UCSD-AML1 (cell line): ENCODE data around the gene MTG2.

Experiments
- DNase-seq: peaks from one replicate; lab custom pipeline; 2025; ENCODE audit not compliant: unreplicated experiment; lab: John Stamatoyannopoulos, UW

Gene MTG2

GRCh38 chr20:62183426-62184142, 756 bp downstream of the MTG2 start:
- no peak for DNase-seq

DNA sequence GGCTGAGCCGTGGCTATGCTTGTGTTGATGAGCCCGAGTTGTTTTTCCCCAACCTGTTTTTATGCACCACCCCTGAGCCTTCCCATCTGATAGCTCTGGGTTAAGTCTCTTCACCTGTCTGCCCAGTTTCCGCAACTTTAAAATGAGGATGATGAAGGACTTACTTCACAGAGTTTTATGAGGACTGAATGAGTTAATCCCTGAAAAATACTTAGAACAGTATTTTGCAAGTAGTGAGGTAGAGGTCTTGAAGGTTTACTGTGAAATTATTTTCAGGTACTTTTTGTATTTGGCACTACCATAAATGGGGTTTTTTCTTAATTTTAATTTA, 3.2 kb downstream of the MTG2 start:
- DNase-seq, result no peak

DNA sequence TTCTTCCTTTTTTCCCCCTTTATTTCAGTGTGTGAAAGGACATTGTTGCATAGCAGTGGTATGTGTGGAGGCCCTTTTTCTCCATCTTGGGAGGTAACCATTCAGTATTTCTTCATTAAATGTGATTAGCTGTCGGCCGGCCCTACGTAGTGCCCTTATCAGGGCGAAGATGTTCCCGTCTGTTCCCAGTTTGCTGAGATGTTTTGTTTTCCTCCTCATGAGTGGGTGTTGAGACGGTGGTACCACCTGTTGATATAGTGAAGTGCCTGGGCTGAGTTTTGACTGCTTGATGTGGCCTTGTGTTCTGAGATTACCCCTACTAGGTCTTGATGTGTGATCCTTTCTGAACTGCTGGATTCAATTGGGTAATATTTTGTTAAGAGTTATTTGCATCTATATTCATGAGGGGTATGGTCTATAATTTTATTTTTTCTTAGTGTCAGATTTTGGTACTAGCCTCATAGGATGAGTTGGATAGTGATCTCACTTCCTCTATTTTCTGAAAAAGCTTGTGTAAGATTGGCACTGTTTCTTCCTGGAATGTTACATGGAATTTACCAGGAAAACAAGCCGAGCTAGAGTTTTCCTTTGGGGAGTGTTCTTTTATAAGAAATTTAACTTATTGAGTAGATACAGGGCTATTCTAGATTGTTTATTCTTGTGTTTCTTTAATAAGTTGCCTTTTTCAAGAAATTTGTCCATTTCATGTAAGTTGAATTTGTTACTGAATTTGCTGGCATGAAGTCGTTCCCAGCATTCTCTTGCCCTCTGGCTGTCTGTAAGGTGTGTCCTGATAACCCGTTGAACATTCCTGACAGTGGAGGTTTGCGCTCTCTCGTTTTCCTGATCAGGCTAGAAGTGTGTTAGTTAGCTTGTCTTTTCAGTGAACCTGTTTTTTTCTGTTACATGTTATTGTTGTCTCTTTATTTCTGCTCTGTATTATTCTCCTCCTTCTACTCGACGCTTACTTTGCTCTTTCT, 4.3 kb downstream of the MTG2 start:
- no peak for DNase-seq

DNA sequence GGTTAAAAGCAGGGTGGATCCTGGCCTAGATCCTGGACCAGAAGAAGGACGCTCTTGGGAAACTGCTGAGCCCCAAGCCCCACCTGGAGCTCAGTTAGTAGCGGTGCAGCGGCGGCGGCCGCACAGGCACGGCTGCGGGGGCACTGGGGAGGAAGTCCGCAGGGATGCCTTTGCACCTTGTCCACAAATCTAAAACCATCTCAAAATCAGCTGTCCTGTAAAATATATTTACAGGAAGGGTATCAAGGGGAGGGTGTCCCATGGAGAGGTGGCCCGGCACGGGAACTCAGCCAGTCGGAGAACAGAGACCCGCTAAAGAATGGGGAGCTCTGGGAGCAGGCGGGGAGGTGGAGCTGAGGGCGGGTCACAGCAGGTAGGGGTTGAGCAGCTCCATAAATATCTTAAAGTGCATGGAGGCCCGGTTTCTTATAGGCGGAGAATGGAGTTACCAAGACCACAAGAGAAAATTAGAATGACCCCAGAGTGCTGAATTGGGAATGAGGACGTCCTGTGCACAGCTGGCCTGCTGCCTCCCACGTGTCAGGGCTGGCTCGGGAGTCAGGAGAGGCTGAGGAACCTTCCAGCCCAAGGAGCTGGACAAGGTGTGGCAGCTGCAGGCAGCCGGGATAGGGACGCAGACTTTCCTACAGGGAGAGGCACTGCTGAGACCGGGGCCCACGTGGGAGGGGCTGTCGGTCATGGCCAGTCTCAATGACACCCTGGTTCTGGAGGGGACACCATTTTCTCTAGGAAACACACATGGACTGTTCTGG, 8.0 kb downstream of the MTG2 start:
- no peak for DNase-seq

- no peak for DNase-seq
These were observed 9.1 kb downstream of the MTG2 start for GRCh38 chr20:62191781-62192559.

GRCh38 chr20:62192635-62193034, 9.8 kb downstream of the MTG2 start:
- no peak for DNase-seq

- DNase-seq, result no peak
These were observed 10.5 kb downstream of the MTG2 start for GRCh38 chr20:62193079-62194025.

GRCh38 chr20:62195075-62195405, 12.2 kb downstream of the MTG2 start:
- DNase-seq, result no peak

GRCh38 chr20:62195736-62196135, 12.9 kb downstream of the MTG2 start:
- DNase-seq, result no peak

DNA sequence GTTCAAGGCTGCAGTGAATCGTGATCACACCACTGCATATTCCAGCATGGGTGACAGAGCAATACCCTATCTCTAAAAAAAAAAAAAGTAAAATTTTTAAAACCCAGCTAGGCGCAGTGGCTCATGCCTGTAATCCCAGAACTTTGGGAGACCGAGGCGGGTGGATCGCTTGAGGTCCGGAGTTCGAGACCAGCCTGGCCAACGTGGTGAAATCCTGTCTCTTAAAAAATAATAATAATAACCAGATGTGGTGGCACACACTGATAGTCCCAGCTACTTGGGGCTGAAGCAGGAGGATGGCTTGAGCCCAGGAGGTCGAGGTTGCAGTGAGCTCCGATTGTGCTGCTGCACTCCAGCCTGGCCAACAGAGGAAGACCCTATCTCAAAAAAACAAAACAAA, 13.5 kb downstream of the MTG2 start:
- no peak for DNase-seq

DNA sequence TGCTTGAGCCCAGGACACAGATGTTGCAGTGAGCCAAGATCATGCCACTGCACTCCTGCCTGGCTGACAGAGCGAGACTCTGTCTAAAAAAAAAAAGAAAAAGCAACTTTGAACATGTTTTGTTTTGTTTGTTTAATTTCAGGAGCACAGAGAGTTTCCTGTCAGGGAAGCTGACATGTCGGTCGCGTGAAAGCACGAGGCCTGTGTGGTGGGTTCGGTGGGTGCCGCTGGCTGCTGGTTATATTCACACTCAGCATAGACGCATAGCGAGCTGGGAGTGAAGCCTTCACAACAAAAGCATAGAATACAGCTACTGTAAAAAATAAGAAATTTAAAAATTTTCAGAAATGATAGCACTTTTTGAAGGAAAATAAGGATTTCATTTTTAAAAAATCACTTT, 14.5 kb downstream of the MTG2 start:
- no peak for DNase-seq

- DNase-seq, result no peak
These were observed 15.0 kb downstream of the MTG2 start for GRCh38 chr20:62197801-62198200.

DNA sequence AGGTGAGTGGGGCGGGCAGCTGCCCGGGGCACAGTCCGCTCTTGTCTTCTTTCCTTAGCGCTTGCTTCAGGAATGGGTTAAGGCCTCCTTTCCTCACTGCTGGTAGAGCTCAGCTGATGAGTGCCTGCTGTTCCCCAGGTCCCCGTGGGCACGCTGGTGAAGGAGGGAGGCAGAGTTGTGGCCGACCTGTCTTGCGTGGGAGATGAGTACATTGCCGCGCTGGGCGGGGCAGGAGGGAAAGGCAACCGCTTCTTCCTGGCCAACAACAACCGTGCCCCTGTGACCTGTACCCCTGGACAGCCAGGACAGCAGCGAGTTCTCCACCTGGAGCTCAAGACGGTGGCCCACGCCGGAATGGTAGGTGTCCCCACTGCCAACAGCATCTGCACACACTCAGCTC, 15.7 kb downstream of the MTG2 start:
- DNase-seq, result no peak

DNA sequence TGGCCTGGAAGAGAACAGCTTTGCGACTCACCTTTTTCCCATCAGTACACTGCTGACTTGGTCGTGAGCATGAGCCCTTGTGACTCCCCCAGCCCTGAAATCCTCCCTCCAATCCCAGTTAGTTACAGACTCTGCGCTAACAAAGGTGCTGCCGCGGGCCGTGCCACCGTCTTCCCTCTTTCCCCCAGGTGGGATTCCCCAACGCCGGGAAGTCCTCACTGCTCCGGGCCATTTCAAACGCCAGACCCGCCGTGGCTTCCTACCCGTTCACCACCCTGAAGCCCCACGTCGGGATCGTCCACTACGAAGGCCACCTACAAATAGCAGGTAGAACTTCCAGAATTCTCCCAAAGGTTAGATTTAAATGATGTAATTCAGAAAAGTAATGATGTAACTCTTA, 16.1 kb downstream of the MTG2 start:
- DNase-seq, result no peak

DNA sequence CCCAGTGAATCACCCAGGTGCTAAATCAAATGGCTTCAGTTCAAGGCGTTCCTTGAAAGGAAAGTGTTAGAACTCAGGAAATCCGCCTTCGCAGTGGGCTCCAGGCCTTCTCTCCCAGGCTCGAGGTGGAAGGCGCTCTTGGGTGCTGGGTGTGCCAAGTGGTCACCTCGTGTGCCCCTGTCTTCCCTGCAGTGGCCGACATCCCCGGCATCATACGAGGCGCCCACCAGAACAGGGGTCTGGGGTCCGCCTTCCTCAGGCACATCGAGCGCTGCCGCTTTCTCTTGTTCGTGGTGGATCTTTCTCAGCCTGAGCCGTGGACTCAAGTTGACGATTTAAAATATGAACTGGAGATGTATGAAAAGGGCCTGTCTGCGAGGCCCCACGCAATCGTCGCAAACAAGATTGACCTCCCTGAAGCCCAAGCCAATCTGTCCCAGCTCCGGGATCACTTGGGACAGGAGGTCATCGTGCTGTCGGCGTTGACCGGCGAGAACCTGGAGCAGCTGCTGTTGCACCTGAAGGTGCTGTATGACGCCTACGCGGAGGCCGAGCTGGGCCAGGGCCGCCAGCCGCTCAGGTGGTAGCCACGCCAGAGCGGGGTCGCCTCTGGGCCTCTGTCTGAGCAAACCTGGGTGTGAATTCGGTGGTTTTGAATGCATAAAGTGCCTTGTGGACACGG, 17.8 kb downstream of the MTG2 start:
- DNase-seq, result no peak

DNA sequence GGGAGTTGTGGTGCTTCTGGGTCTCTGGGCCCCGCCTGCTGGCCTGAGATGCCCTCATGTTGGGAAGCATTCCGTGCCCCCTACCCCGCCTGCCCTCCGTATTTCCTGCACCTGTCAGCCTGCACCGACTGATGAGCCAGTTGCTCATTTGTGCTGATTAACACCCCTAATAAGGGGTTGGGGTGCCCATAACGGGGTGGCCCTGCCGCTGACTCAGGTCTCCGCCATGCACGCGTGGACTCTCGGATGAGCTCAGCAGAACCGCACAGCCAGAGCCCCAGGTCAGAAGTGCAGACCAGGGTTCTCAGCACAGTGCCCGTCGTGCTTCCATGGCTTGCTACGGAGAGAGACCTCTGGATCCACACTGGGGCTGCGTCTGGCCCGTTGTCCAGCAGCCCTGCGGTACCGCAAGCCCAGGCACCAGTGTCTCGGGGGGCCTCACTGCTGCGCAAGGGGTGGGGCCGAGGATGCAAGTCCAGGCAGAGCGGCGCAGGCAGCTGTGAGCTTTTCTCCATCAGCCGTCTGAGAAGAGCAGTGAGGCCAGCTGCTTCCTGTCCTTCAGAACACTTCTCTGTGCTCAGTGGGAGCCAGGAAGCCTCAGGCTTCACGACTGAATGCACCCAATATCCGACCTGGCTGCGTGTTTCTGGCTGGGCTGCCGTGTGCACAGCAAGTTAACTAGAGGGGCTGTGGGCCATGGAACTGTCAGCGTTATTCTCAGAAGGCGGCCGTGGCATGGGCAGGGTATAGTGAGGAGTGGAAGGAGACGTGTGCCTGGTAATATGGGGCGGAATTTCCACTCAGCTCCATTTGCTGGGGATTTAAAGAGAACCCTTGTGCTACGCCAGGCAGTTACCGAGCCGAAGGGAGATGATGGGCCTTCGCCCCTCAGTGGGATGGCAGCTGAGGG, 18.6 kb downstream of the MTG2 start:
- no peak for DNase-seq

- no peak for DNase-seq
These were observed 19.2 kb downstream of the MTG2 start for GRCh38 chr20:62202083-62202395.

DNA sequence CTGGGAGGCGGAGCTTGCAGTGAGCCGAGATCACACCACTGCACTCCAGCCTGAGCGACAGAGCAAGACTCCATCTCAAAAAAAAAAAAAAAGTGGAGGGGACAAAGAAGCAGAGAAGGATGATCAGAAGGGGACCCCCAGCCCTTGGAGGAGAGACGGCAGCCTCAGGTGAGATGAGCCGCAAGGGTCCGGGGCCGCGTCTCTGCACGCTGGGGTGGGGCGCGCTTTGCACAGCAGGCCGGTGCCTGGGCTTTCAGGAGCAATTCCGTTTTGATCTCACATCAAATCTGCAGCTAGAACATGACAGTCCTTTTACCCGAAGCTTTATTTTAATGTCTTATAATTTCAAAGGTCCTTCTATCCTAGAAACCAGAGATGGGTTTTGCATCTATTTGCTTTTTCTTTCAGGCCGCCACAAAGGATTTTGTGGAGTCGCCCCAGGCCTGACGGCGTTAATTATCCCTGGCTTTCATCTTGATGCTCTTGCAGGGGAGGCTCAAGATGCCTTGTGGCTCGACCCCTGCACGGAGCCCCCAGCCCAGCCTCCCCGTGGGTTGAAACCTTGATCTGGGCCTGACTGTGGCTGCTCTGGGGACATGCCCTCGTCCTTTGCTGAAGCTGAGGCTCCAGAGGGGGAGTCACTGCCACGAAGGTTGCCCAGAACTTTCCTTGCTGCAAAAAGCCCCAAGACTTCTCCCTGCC, 20.0 kb downstream of the MTG2 start:
- DNase-seq, result no peak
